ENCODE data around the gene USF1.

USF1 gene

DNA sequence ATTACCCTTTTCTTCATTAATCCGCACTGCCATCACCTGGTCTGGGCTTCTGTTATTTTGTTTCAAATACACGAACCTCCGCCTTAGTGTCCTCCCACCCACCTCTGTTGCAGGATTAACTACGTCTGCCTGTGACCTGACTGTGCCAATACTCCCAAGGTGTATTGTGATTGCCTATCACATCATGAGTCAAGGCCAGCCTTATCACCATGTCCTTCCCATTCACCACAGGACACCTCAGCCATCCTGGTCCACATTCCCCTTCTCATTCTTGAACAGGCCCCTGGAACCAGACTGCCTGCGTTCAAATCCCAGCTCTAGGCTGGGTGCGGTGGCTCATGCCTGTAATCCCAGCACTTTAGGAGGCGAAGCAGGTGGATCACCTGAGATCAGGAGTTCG lies 39.2 kb downstream of the USF1 start:
- H3K27ac ChIP-seq (replicated peaks; ENCODE audit: low read length) = no peak overlapping the region
- no peak overlapping the region for H3K23ac ChIP-seq (ENCODE audit: low read depth, low read length, poor library complexity)
- no peak overlapping the region for H3K4me2 ChIP-seq (ENCODE audit: insufficient read depth, low read length, poor library complexity, severe bottlenecking)
- H3K4me1 ChIP-seq (ENCODE audit: control insufficient read depth in 2 of 2, insufficient read depth in 1 of 2, low read depth in 1 of 2, low read length in 2 of 2) = no peaks in the 10 kb centered on the region
- H3K18ac ChIP-seq (ENCODE audit: low read length) = no peak overlapping the region
- H4K91ac ChIP-seq (ENCODE audit: low read depth, low read length, poor library complexity) = no peak overlapping the region
- no peak overlapping the region for H2BK15ac ChIP-seq (ENCODE audit: low read length)
- H2BK12ac ChIP-seq (ENCODE audit: low read length) = no peak overlapping the region
- H3K4me3 ChIP-seq (ENCODE audit: low read length in 2 of 2) = no peak overlapping the region
- H3K36me3 ChIP-seq (replicated peaks in 1 of 2; ENCODE audit: control insufficient read depth in 2 of 2, insufficient read depth in 2 of 2, low read length in 2 of 2) = peaks cover 0 to 1% of the 10 kb centered on the region in 2 donors
- H2BK120ac ChIP-seq (ENCODE audit: low read depth, low read length) = no peak overlapping the region
- H2AFZ ChIP-seq (ENCODE audit: low read length) = no peak overlapping the region
- no peak overlapping the region for H2AK5ac ChIP-seq (ENCODE audit: low read depth, low read length)
- no peaks in the 10 kb centered on the region for H3K9me3 ChIP-seq (replicated peaks in 1 of 2; ENCODE audit: control insufficient read depth in 2 of 2, insufficient read depth in 1 of 2, low read depth in 1 of 2, low read length in 2 of 2)
- H2BK5ac ChIP-seq (ENCODE audit: low read length) = no peak overlapping the region
- H3K14ac ChIP-seq (ENCODE audit: low read length) = no peak overlapping the region
- H4K8ac ChIP-seq (ENCODE audit: low read depth, low read length) = no peak overlapping the region
- H3K4ac ChIP-seq (ENCODE audit: low read length) = no peak overlapping the region
- no peaks in the 10 kb centered on the region for H3K27me3 ChIP-seq (ENCODE audit: control insufficient read depth in 3 of 3, insufficient read depth in 3 of 3, low read depth in 1 of 3, low read length in 3 of 3)
- no peak for DNase-seq (ENCODE audit: low spot score)
- no CpG with 5 or more reads among the region's 8 CpGs for WGBS, 2 donors (ENCODE audit: extremely low coverage in 2 of 2, insufficient read length in 2 of 2, insufficient replicate concordance in 1 of 2)
- no peaks in the 10 kb centered on the region for H3K79me1 ChIP-seq (ENCODE audit: low read depth, low read length)
- H3K9ac ChIP-seq (ENCODE audit: low read depth, low read length, poor library complexity) = no peak overlapping the region

DNA sequence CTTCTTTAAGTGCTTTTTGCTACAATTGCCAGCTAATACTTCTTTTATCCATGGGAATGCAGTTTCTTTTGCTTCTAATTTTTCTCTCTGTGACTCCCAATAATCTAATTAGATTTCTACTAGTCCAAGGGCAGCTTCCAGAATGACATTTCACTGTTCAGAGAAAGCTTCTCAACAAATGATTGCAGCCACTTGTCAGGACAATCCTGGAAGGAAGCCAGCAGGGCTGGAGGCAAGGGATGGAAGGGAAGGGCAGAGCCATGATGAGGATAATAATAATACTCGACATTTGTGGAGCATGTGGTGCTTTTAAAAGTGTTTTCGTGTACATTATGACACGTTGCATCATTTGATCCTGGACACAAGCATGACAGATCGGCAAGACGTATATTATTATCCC lies 44.3 kb downstream of the USF1 start:
- Histone ChIP-seq H2BK12ac (ENCODE audit: low read length) (no peak overlapping the region), H4K91ac (ENCODE audit: low read depth, low read length, poor library complexity) (no peak overlapping the region), H2AFZ (ENCODE audit: low read length) (no peak overlapping the region), H3K27ac (replicated peaks; ENCODE audit: low read length) (no peak overlapping the region), H3K4ac (ENCODE audit: low read length) (no peak overlapping the region), H3K4me3 (ENCODE audit: low read length in 2 of 2) (no peak overlapping the region), H3K4me1 (ENCODE audit: control insufficient read depth in 2 of 2, insufficient read depth in 1 of 2, low read depth in 1 of 2, low read length in 2 of 2) (no peaks in the 10 kb centered on the region), H4K8ac (ENCODE audit: low read depth, low read length) (no peak overlapping the region), H3K4me2 (ENCODE audit: insufficient read depth, low read length, poor library complexity, severe bottlenecking) (no peak overlapping the region), H2AK5ac (ENCODE audit: low read depth, low read length) (no peak overlapping the region), H3K79me1 (ENCODE audit: low read depth, low read length) (no peaks in the 10 kb centered on the region), H3K18ac (ENCODE audit: low read length) (no peak overlapping the region), H3K9ac (ENCODE audit: low read depth, low read length, poor library complexity) (no peak overlapping the region), H2BK5ac (ENCODE audit: low read length) (no peak overlapping the region), H3K23ac (ENCODE audit: low read depth, low read length, poor library complexity) (no peak overlapping the region), H2BK120ac (ENCODE audit: low read depth, low read length) (no peak overlapping the region), H2BK15ac (ENCODE audit: low read length) (no peak overlapping the region), H3K14ac (ENCODE audit: low read length) (no peak overlapping the region), H3K27me3 (ENCODE audit: control insufficient read depth in 3 of 3, insufficient read depth in 3 of 3, low read depth in 1 of 3, low read length in 3 of 3) (no peaks in the 10 kb centered on the region), H3K9me3 (replicated peaks in 1 of 2; ENCODE audit: control insufficient read depth in 2 of 2, insufficient read depth in 1 of 2, low read depth in 1 of 2, low read length in 2 of 2) (no peaks in the 10 kb centered on the region), H3K36me3 (replicated peaks in 1 of 2; ENCODE audit: control insufficient read depth in 2 of 2, insufficient read depth in 2 of 2, low read length in 2 of 2) (peaks cover 0 to 29% of the 10 kb centered on the region in 2 donors)
- no peak for DNase-seq (ENCODE audit: low spot score)
- no CpG with 5 or more reads among the region's 5 CpGs for WGBS, 2 donors (ENCODE audit: extremely low coverage in 2 of 2, insufficient read length in 2 of 2, insufficient replicate concordance in 1 of 2)

DNA sequence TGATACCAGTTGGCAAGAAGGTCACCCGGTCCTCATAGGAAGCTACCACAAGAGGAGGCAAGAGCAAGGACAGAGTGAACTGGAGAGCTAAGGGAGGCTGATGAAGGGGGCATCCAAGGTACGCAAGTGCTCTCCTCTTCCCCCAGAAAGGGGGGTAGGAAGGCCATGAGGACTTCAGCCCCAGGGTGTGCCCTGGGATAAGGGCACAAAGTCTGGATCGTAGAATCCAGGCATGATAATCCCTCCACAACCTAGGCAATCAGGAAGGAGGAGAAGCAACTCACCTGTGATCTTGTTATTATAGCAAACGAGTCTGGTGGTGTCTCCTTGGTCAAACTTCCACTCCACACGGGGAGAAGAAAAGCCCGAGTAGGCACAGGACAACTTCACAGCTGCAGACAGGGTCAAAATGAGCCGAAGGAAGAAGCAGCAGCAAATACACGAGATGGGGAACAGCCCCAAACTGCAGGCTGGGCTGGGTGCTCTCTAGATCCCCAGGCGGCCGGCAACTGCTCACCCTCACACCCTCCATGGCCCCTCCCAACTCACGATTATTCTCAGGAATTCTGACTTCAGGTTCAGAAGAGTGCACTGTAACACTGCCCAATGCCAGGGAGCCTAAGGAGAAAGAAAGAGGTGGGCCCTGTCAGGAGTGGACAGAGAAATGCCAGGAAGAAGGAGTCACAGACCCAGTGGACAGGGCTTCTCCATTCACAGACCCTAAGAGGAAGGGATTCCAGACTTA lies 44.9 kb downstream of the USF1 start:
- Histone ChIP-seq H3K36me3 (replicated peaks in 1 of 2; ENCODE audit: control insufficient read depth in 2 of 2, insufficient read depth in 2 of 2, low read length in 2 of 2) (peaks cover 0 to 29% of the 10 kb centered on the region in 2 donors), H3K4me3 (ENCODE audit: low read length in 2 of 2) (peak overlapping the region in 1 of 2 donors; percentile 51), H3K18ac (ENCODE audit: low read length) (no peak overlapping the region), H2AK5ac (ENCODE audit: low read depth, low read length) (no peak overlapping the region), H3K4me1 (ENCODE audit: control insufficient read depth in 2 of 2, insufficient read depth in 1 of 2, low read depth in 1 of 2, low read length in 2 of 2) (no peaks in the 10 kb centered on the region), H3K79me1 (ENCODE audit: low read depth, low read length) (no peaks in the 10 kb centered on the region), H3K9ac (ENCODE audit: low read depth, low read length, poor library complexity) (no peak overlapping the region), H2BK12ac (ENCODE audit: low read length) (no peak overlapping the region), H3K27ac (replicated peaks; ENCODE audit: low read length) (no peak overlapping the region), H3K23ac (ENCODE audit: low read depth, low read length, poor library complexity) (no peak overlapping the region), H2BK15ac (ENCODE audit: low read length) (no peak overlapping the region), H2BK5ac (ENCODE audit: low read length) (no peak overlapping the region), H3K4ac (ENCODE audit: low read length) (no peak overlapping the region), H2AFZ (ENCODE audit: low read length) (no peak overlapping the region), H3K4me2 (ENCODE audit: insufficient read depth, low read length, poor library complexity, severe bottlenecking) (no peak overlapping the region), H3K9me3 (replicated peaks in 1 of 2; ENCODE audit: control insufficient read depth in 2 of 2, insufficient read depth in 1 of 2, low read depth in 1 of 2, low read length in 2 of 2) (no peaks in the 10 kb centered on the region), H3K14ac (ENCODE audit: low read length) (no peak overlapping the region), H4K8ac (ENCODE audit: low read depth, low read length) (no peak overlapping the region), H3K27me3 (ENCODE audit: control insufficient read depth in 3 of 3, insufficient read depth in 3 of 3, low read depth in 1 of 3, low read length in 3 of 3) (no peaks in the 10 kb centered on the region), H2BK120ac (ENCODE audit: low read depth, low read length) (no peak overlapping the region), H4K91ac (ENCODE audit: low read depth, low read length, poor library complexity) (no peak overlapping the region)
- no peak for DNase-seq (ENCODE audit: low spot score)
- no CpG with 5 or more reads among the region's 11 CpGs for WGBS, 2 donors (ENCODE audit: extremely low coverage in 2 of 2, insufficient read length in 2 of 2, insufficient replicate concordance in 1 of 2)

DNA sequence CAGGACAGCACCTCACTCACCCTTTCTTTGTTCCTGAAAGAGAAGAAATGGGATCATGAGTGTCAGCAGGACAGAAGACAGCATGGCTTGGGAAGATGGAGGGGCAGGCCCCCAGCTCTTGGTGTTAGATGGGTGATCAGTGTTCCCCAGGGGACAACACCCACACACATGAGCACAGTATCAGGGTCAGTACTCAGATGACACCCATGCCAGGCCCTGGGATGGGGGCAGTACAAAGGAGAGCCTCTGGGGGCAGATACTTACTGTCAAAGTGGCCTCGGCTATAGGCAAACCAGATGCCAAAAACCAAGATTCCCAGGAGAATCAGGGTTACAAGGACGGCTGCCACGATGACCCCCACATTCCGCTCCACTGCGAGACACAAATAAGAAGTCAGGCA lies 46.4 kb downstream of the USF1 start:
- Histone ChIP-seq H3K4ac (ENCODE audit: low read length) (no peak overlapping the region), H2BK5ac (ENCODE audit: low read length) (no peak overlapping the region)
- WGBS, 2 donors (ENCODE audit: extremely low coverage in 2 of 2, insufficient read length in 2 of 2, insufficient replicate concordance in 1 of 2) = no CpG with 5 or more reads among the region's 5 CpGs

More for the DNA sequence above, 46.4 kb downstream of the USF1 start:
- Histone ChIP-seq H3K79me1 (ENCODE audit: low read depth, low read length) (no peaks in the 10 kb centered on the region), H3K23ac (ENCODE audit: low read depth, low read length, poor library complexity) (no peak overlapping the region), H4K8ac (ENCODE audit: low read depth, low read length) (no peak overlapping the region), H3K4me3 (ENCODE audit: low read length in 2 of 2) (no peak overlapping the region), H2AK5ac (ENCODE audit: low read depth, low read length) (no peak overlapping the region), H4K91ac (ENCODE audit: low read depth, low read length, poor library complexity) (no peak overlapping the region), H2AFZ (ENCODE audit: low read length) (no peak overlapping the region), H3K27ac (replicated peaks; ENCODE audit: low read length) (no peak overlapping the region), H3K27me3 (ENCODE audit: control insufficient read depth in 3 of 3, insufficient read depth in 3 of 3, low read depth in 1 of 3, low read length in 3 of 3) (no peaks in the 10 kb centered on the region), H3K4me2 (ENCODE audit: insufficient read depth, low read length, poor library complexity, severe bottlenecking) (no peak overlapping the region), H2BK15ac (ENCODE audit: low read length) (no peak overlapping the region), H3K14ac (ENCODE audit: low read length) (no peak overlapping the region), H3K9ac (ENCODE audit: low read depth, low read length, poor library complexity) (no peak overlapping the region), H3K9me3 (replicated peaks in 1 of 2; ENCODE audit: control insufficient read depth in 2 of 2, insufficient read depth in 1 of 2, low read depth in 1 of 2, low read length in 2 of 2) (no peaks in the 10 kb centered on the region), H2BK120ac (ENCODE audit: low read depth, low read length) (no peak overlapping the region), H2BK12ac (ENCODE audit: low read length) (no peak overlapping the region), H3K18ac (ENCODE audit: low read length) (no peak overlapping the region), H3K36me3 (replicated peaks in 1 of 2; ENCODE audit: control insufficient read depth in 2 of 2, insufficient read depth in 2 of 2, low read length in 2 of 2) (peaks cover 0 to 29% of the 10 kb centered on the region in 2 donors), H3K4me1 (ENCODE audit: control insufficient read depth in 2 of 2, insufficient read depth in 1 of 2, low read depth in 1 of 2, low read length in 2 of 2) (no peaks in the 10 kb centered on the region)
- DNase-seq (ENCODE audit: low spot score) = no peak

Measured in neuronal stem cell (in vitro differentiated cells).